Sigmoid colon (tissue), 4 donors: ENCODE data around the gene BCAT1.

Source experiments
- CTCF ChIP-seq, 4 experiments: fragments of 450-650 bp in 3 of 4; fragments of 200-600 bp in 1 of 4; IDR thresholded peaks; one replicate each; pipeline ENCODE4 v1.5.1; 2016 to 2019; ENCODE audit warnings: antibody characterized with exemption in 4 of 4, mild to moderate bottlenecking in 3 of 4, moderate library complexity in 2 of 4
- EP300 ChIP-seq, 4 donors: sonication (generic); formaldehyde crosslinking; IDR thresholded peaks; one replicate each; pipeline ENCODE4 v1.6.1; 2017; ENCODE audit warnings: antibody characterized with exemption in 4 of 4
- POLR2A ChIP-seq, 2 donors: fragments of 450-650 bp; IDR thresholded peaks; one replicate each; pipeline ENCODE4 v1.6.1; 2016; ENCODE audit warnings: antibody characterized with exemption in 2 of 2, mild to moderate bottlenecking in 2 of 2, moderate library complexity in 2 of 2
- POLR2AphosphoS5 ChIP-seq, 4 donors: sonication (generic); formaldehyde crosslinking; IDR thresholded peaks; one replicate each; pipeline ENCODE4 v1.6.1; 2017; ENCODE audit warnings: antibody characterized with exemption in 4 of 4

DNA sequence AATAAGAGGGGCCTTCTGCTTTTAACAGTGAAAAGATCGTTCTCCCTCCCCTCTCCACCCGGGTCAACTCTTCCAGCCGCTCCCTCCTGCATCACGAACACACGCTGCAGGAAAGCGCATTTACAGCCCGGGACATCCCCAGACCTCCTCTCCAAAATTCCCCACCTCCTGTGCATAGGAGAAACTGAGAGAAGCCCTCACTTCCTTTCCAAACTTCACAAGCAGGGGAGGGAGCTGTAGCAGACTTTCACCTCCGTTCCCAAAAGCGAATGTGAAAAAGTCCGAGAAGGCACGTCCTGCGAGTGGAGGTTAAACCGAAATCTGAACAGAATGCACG is 513 bp downstream of the BCAT1 start:
- no peak for TF ChIP-seq CTCF (IDR thresholded peaks at IDR 0.05)
- no peak for TF ChIP-seq POLR2A (IDR thresholded peaks at IDR 0.05)
- TF ChIP-seq POLR2AphosphoS5 (IDR thresholded peaks at IDR 0.05), result no peak
- no peak for TF ChIP-seq EP300 (IDR thresholded peaks at IDR 0.05)
